NCI-H2227 treated with DMSO at 0.1 percent for 48 hours (cell line): ENCODE data around the gene RASSF3.
"Not testable (repeated sequence)": the region's sequence is repeated elsewhere in the genome, so short reads cannot be mapped to it uniquely, and the experiment has no call there.

Source experiments
- DNase-seq: peaks from one replicate; lab custom pipeline; 2025; lab: John Stamatoyannopoulos, UW

Gene RASSF3

DNA sequence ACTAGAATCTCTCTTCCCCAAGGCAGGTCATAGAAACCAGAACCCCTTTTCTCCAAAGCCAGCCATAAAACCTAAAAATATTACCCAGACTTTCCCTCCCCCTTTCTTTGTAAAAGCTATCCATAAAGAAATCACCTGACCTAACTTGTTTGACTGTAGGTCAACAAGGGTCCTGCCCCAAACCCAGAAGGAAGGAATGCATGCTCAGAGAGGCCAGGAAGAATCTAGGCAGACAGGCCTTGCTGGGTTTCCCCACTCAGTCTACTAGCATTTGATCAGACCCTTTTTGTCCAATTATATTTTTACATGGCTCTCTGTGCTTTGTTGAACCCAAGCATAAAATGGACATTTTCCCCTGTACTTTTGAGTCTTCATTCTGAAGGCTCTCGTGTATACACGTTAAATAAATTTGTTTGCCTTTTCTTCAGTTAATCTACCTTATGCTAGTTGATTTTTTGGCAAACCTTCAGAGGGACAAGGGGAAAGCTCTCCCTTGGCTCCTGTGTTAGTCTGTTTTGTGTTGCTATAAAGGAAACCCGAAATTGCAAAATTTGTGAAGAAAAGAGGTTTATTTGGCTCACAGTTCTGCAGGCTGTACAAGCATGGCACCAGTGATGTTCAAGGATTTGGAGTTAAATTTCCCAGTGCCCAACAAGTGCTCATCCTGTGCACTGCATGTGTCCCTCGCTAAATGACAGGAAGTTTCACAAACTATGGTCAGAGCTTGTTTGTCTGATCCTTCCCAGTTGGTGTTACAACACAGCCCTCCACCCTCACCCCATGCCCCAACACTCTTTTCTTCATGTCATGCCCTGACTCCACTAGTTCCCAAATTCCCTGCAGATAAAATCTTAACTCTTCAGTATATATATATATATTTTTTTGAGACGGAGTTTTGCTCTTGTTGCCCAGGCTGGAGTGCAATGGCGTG is 14.2 kb upstream of the RASSF3 start:
- DNase-seq, result no peak

DNA sequence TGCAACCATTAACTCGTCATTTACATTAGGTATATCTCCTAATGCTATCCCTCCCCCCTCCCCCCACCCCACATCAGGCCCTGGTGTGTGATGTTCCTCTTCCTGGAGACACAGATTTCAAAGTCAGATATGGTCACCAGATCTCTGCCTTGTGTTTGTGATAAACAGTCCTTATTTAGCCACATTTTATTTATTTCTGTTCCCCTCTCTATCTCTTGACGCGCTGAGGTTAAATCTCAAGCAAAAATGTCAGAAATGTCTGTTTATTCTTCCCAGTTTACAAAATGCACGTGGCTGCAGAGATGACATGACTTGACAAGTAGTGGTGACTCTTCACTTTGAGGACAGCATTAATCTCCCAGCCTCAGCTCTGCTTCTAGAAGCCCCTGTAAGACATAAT is 11.5 kb upstream of the RASSF3 start:
- no peak for DNase-seq

GRCh38 chr12:64600164-64600561 is 10.1 kb upstream of the RASSF3 start:
- DNase-seq, result no peak

DNA sequence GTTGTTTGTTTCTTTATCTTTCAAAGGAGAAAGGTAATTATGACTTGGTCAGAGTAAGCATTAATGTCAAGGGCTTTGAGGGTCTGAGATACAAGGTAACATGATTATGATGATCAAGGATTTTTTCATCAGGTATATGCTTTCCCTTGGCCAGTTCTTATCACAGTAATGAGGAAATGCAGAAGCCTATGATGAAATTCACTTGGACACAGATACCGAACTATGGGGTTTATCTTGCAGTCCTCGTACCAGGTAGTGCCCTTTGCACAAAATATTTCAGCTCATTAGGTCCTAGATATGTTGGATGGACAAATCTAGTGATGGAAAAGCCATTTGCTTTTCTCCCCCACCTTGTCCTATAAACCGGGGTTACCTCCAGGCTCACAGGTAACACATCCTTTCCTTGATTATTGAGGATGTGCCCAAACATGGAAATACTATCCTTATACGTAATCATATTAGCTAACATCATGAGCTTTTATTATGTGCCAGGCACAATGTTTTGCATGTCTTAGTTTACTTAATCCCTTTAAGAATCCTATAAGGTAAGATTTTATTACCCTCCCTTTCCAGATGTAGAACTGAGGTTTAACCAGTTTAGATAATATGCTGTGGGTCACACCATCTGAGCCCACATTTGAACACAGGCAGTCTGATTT is 7.0 kb upstream of the RASSF3 start:
- DNase-seq, result no peak

DNA sequence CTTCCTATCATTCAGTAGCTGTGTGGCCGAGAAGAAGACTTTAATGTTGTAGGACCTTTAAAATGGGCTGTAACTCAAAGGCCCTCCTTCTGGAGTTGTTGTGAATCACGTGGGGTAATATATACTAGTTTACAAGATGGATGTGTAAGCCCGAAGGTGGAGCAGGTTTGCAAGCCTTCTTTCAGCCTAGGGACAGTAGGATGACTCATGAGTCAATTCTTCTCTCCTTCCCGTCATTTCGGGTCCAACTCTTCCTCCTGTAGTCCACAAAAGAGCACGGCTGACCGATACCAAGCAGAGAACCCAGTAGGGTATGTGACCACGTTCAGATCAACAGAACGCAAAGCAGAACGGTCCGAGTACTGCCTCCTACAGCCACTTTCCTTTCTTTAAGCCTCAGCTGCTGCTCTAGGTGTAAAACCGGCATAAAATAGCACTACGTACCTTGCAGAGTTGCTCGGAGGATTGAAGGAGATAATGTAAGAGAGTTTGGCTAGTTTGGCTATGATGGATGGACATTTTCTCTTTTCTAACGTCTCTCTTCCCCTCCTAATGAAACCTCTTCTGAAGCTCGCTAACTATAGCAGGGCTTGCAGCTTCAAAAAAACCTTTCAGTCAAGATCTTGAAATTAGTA is 1.3 kb upstream of the RASSF3 start:
- DNase-seq, result peak; percentile 50

- no peak for DNase-seq
Observed at GRCh38 chr12:64609536-64610078, 688 bp upstream of the RASSF3 start.

DNA sequence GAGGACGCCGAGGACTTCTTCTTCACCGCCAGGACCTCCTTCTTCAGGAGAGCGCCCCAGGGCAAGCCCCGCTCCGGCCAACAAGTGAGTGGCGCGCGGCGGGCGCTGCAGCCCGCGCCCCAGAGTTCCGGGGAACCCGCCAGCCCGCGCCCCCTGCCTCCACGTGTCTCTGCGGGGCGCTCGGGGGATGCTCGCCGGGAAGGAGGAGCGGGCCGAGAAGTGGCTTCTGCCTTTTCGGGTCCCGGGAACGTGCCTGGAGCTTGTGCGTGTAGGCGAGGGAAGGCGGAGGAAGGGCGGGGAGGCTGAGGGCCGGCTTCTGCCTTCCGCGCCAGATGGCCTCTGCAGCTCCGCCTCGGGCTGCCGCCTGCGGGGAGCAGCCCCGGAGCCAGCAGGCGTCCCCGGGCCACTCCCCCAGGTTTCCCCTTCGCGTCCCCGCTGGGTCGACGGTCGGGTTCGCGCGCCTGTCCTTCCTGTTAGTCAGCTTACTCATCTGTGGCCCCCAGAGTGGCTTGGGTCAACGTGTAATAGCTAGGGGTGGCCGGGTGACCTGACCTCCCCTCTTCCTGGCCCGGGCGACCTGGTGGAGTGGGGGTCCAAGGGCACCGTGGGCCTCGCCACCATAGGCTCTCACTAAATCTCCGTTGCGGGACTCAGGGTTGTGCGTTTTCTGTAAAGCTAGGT is 505 bp downstream of the RASSF3 start:
- DNase-seq, result no peak

DNA sequence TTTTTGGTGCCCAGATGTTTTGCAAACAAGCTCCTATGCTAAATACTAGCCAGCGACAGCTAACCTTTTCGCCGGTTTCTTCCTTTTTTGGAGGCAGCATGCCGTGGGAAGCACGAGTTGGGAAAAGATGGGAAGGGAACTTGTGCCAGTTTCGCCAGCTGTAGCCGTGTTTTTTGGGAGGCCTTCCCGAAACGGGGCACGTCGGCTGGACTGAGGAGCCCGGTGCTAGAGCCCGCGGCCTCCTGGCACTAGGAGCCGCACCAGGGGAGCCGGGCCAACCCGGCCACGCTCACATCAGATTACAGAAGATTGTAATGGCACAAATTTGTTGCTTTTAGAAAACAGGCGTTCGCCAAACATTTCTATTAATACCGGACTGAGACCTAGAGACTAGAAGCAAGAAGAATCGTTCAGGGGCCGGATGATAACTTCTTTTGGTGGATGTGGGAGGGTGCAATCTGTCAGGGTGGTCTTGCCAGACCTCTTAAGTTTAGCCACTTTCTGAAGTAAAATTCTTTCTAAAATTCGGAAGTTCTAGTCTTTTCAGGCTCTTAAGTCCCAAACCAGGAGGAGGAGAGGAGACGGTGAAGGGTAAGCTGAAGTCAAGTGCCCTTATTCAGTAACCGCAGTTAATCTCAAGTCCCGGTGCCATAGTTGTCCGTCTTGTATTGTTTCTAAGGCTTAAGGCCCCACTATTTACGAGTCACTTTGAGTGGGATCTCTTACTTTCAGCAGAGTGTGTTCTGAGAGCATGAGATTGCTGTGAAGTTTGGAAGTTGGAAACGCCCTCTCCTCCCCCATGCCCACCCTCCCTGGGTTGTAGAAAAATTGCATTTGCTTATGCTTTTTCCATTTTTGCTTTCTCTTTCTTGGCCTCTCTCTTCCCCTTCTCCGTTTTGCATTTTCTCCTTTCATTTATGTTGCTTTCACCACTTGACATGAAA is 1.3 kb downstream of the RASSF3 start:
- DNase-seq, result no peak

DNA sequence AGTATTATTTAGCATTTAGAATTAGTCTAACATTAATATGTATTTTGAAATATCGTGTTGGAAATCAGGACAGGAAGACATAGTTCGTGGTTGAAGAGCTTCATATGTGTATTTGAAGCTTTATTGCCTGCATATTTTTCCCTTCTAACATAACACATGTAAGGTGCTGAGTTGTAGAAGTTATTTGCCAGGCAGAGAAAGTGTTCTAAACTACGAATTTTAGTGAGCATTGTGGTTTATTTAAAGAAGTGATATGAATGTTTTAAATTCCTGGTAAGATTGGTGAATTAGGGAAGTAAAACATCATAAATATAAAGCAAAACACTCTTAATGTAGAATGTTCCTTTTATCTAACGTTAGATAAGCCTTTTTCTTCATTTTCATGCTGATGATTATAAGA is 2.5 kb downstream of the RASSF3 start:
- no peak for DNase-seq

DNA sequence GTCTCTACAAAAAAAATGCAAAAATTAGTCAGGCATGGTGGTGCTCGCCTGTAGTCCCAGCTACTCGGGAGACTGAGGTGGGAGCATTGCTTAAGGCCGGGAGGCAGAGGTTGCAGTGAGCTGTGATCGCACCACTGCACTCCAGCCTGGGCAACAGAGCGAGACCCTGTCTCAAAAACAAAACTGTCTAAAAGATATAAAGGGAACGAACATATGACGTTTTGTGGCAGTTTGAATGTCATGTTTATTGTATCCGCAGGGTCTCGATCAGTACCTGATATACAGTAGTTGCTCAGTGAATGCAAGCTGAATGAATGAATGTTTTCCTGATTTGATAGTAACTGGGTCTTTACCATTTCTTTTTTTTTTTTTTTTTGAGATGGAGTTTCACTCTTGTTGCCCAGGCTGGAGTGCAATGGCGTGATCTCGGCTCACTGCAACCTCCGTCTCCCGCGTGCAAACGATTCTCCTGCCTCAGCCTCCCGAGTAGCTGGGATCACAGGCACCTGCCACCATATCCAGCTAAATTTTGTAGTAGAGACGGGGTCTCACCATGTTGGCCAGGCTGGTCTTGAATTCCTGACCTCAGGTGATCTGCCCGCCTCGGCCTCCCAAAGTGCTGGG is 3.6 kb downstream of the RASSF3 start:
- DNase-seq, result not testable (repeated sequence)

- DNase-seq, result no peak
Observed at GRCh38 chr12:64616201-64616600, 5.9 kb downstream of the RASSF3 start.

- DNase-seq, result no peak
Observed at GRCh38 chr12:64618953-64619590, 8.8 kb downstream of the RASSF3 start.

- no peak for DNase-seq
Observed at GRCh38 chr12:64621257-64621942, 11.1 kb downstream of the RASSF3 start.

GRCh38 chr12:64624035-64624434 is 13.7 kb downstream of the RASSF3 start:
- no peak for DNase-seq

GRCh38 chr12:64625243-64626077 is 15.2 kb downstream of the RASSF3 start:
- DNase-seq, result no peak

- not testable (repeated sequence) for DNase-seq
Observed at GRCh38 chr12:64626588-64626987, 16.3 kb downstream of the RASSF3 start.

DNA sequence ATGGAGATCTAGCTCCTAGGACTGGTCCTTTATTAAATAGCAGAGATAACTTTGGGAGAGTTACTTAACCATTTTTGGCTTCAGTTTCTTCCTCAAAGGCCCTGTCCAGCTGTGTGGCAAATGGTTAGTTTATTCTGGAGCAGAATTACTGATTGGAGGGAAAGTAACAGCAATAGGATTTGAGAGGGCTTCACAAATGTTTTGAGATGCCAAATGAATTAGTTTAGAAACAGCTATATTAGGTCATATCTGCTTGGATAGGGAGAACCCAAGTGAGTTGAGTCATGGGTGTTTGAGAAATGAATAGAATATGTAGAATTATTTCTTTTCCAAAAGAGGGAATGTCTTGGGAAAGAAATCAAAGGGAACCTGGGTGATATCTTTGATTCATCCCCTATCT is 17.5 kb downstream of the RASSF3 start:
- DNase-seq, result no peak

DNA sequence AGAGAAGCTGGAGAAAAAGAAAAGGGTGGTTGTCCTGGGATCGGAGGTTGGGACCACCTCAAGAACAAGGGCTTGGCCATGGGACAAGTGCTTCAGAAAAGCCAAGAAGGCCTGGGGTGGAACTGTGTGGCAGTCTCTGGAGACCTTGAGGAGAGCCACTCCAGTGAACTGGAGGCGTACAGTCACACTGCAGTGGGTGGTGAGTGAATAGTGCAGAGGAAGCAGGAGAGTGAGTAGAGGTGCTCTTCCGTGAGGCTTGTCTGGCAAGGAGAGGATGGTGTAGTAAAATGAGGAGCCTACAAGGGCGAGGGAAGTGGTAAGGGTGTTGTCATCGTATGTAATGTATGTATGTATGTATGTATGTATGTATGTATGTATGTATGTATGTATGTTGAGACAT is 20.9 kb downstream of the RASSF3 start:
- DNase-seq, result no peak
